Natural killer cell (primary cell): Measurements from ENCODE around the gene NPAS3. TPM values are rescaled to one million over a fixed set of nuclear protein-coding genes. Genes with fewer than 3 reads are reported as not detected.

Experiments
- ATAC-seq, 3 donors: fragments of 150-1000 bp in 2 of 3; fragments of 200-7000 bp in 1 of 3; cut with Tn5 transposase; 1 replicate in 1 of 3; 2 replicates in 2 of 3; pipeline ENCODE4 v1.10.0; 2021; ENCODE audit warnings: mild to moderate bottlenecking in 2 of 3, moderate library complexity in 2 of 3
- DNase-seq, 2 donors: peaks; one replicate each; pipeline versions ENCODE4 v3.0.0 to v3.0.0-alpha.2; 2013 to 2021; ENCODE audit warnings: mixed read lengths in 1 of 2
- H3K27ac ChIP-seq: one replicate; pipeline ENCODE4 v1.5.1; 2013; ENCODE audit warnings: mild to moderate bottlenecking, low read length
- H3K27me3 ChIP-seq: one replicate; pipeline ENCODE4 v1.6.1; 2013; ENCODE audit warnings: low read length; ENCODE audit not compliant: control insufficient read depth, insufficient read depth
- H3K36me3 ChIP-seq: one replicate; pipeline ENCODE4 v1.6.1; 2013; ENCODE audit warnings: low read length; ENCODE audit not compliant: control insufficient read depth, insufficient read depth
- H3K4me1 ChIP-seq: one replicate; pipeline ENCODE4 v1.6.1; 2013; ENCODE audit warnings: low read length; ENCODE audit not compliant: control insufficient read depth, insufficient read depth
- H3K4me3 ChIP-seq: one replicate; pipeline ENCODE4 v1.5.1; 2013; ENCODE audit warnings: low read length
- H3K9me3 ChIP-seq: one replicate; pipeline ENCODE4 v1.6.1; 2013; ENCODE audit warnings: low read length; ENCODE audit not compliant: control insufficient read depth, insufficient read depth
- H3K27ac Mint-ChIP-seq, 2 donors: one replicate each; pipeline ENCODE4 v1.8.0; 2022; ENCODE audit warnings: mild to moderate bottlenecking in 2 of 2, mixed read lengths in 2 of 2, moderate library complexity in 1 of 2
- H3K27me3 Mint-ChIP-seq, 2 donors: one replicate each; pipeline ENCODE4 v1.8.0; 2022; ENCODE audit warnings: low read depth in 2 of 2, mixed read lengths in 2 of 2
- H3K36me3 Mint-ChIP-seq: one replicate; pipeline ENCODE4 v1.8.0; 2022; ENCODE audit warnings: mixed read lengths
- H3K4me1 Mint-ChIP-seq, 2 donors: one replicate each; pipeline ENCODE4 v1.8.0; 2022; ENCODE audit warnings: mixed read lengths in 2 of 2
- H3K4me3 Mint-ChIP-seq: one replicate; pipeline ENCODE4 v1.8.0; 2022; ENCODE audit warnings: mild to moderate bottlenecking, moderate library complexity, mixed read lengths
- H3K9me3 Mint-ChIP-seq, 2 donors: one replicate each; pipeline ENCODE4 v1.8.0; 2022; ENCODE audit warnings: mixed read lengths in 2 of 2
- WGBS: methylation state at CpG from one replicate; pipeline ENCODE4 v1.1.7; 2013; ENCODE audit warnings: missing lambda C conversion rate; ENCODE audit not compliant: insufficient coverage; 5-methylcytosine and 5-hydroxymethylcytosine counted together
- intact Hi-C: fragments of 100-400 bp; cut with micrococcal nuclease; formaldehyde crosslinking; loops from one replicate; pipeline ENCODE4 v1.14.2; 2022
- total RNA-seq, 4 donors: library from RNA; stranded (reverse); fragments of 120-200 nt in 1 of 4; gene quantifications; one replicate each; pipeline versions ENCODE4 v1.2.3 to v1.2.4, GENCODE V29; 2013 to 2022
- TF ChIP-seq, protein P1 (sequence below): fragments of 200-600 bp; IDR thresholded peaks from one replicate; pipeline ENCODE4 v1.8.0; 2022; ENCODE audit warnings: antibody characterized with exemption

Gene NPAS3
- total RNA-seq, 3 donors from 2014 or later (not counting 1 experiment from before 2014, with no cell fraction given), result not detected

DNA sequence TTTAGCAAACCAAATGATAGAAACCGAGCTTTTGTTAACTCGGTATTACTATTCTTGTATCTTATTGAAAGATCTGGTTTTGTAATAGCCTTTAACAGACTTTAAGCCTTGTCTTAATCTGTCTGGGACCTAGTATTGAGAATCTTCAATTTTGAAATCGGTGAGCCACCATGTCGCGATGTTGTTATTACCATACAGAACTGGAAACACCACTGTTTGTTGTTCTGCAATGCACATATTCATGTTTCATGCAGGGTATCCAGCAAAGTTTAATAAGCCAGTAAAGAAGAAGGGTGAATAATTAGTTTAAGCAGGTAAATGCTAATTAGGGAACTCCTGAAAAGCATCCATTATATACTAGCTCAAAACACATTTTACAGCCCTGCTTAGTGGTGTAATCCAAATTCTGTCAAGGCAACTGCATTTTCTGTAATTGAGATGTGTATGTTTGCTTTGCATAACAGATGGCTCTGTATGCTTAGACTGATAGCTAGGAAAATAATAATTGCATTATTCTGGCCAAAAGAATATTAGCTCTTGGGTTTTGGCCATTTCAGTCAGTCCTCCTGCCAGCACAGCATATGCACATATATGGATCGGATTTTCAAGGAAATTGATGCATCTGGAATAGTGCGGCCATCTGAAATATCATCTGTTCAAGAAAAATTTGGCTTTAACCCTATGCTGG is 623.0 kb downstream of the NPAS3 start:
- intact Hi-C loops, result no loop called here
- DNase-seq, result no peak
- 83% methylated on average over 7 of the region's 7 CpGs for WGBS
- Mint-ChIP-seq H3K4me3 (no peak overlapping the region), H3K9me3 (no peaks in the 10 kb centered on the region), H3K4me1 (peaks cover 11 to 20% of the 10 kb centered on the region in 2 donors), H3K27ac (no peak overlapping the region), H3K27me3 (no peaks in the 10 kb centered on the region), H3K36me3 (no peaks in the 10 kb centered on the region)
- ATAC-seq, result no peak
- no peaks in the 10 kb centered on the region for H3K27me3 ChIP-seq
- H3K27ac ChIP-seq, result no peak overlapping the region
- H3K4me3 ChIP-seq, result no peak overlapping the region
- TF ChIP-seq, protein P1, sequence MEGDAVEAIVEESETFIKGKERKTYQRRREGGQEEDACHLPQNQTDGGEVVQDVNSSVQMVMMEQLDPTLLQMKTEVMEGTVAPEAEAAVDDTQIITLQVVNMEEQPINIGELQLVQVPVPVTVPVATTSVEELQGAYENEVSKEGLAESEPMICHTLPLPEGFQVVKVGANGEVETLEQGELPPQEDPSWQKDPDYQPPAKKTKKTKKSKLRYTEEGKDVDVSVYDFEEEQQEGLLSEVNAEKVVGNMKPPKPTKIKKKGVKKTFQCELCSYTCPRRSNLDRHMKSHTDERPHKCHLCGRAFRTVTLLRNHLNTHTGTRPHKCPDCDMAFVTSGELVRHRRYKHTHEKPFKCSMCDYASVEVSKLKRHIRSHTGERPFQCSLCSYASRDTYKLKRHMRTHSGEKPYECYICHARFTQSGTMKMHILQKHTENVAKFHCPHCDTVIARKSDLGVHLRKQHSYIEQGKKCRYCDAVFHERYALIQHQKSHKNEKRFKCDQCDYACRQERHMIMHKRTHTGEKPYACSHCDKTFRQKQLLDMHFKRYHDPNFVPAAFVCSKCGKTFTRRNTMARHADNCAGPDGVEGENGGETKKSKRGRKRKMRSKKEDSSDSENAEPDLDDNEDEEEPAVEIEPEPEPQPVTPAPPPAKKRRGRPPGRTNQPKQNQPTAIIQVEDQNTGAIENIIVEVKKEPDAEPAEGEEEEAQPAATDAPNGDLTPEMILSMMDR, result no peak
- H3K9me3 ChIP-seq, result no peaks in the 10 kb centered on the region
- H3K36me3 ChIP-seq, result no peaks in the 10 kb centered on the region
- H3K4me1 ChIP-seq, result no peaks in the 10 kb centered on the region

DNA sequence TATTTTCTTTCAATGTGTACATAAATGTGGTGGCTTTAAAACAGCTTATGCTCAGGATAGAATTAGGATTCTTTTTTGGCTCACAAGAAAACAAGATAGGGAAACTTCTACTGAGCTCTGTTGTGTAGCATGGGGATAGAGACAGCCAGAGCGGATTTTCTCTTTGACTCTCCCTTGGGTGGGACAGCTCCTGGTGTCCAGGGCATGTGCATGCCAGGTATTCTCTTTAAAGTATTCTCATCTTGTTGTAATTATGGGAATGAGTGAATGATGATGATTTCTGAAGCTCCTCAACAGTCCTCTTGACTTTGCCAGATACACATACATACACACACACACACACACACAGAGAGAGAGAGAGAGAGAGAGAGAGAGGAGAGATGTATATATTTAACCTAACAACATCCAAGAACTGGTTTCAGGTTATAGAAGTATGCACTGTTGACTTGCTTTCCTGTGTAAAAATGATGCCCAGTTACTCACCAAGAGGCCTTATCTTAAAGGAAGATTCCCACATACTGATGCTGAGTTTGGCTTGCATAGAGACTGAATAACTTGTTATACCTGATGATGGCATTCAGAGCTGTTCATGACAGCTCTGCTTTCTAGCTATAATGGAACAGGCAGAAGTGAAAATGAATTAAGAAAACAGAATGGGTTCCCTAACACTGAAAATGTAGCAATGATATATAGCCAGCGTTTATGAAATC is 624.7 kb downstream of the NPAS3 start:
- Histone ChIP-seq H3K4me1 (no peaks in the 10 kb centered on the region), H3K27ac (no peak overlapping the region), H3K9me3 (no peaks in the 10 kb centered on the region), H3K4me3 (no peak overlapping the region), H3K27me3 (no peaks in the 10 kb centered on the region), H3K36me3 (no peaks in the 10 kb centered on the region)
- intact Hi-C loops, result no loop called here
- DNase-seq, result no peak
- peaks cover 11 to 20% of the 10 kb centered on the region in 2 donors for H3K4me1 Mint-ChIP-seq
- no peak for ATAC-seq
- TF ChIP-seq, protein P1, result no peak
- no peak overlapping the region for H3K27ac Mint-ChIP-seq
- H3K36me3 Mint-ChIP-seq, result no peaks in the 10 kb centered on the region
- H3K9me3 Mint-ChIP-seq, result no peaks in the 10 kb centered on the region
- 88% methylated on average over 2 of the region's 2 CpGs for WGBS
- no peaks in the 10 kb centered on the region for H3K27me3 Mint-ChIP-seq
- no peak overlapping the region for H3K4me3 Mint-ChIP-seq

DNA sequence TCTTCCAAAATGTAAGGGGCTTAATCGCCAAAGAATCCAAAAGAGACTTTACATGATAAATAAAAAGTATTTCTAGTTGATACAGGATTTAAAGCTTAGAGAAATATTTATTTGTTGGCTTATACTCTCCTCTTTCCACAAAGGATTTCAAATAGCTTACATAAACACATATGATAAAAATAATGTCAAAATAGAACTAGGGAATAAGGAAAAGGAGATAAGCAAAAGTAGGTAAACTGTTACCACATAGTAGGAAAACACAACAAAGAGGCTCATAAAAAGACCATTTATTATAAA is 625.2 kb downstream of the NPAS3 start:
- no peaks in the 10 kb centered on the region for H3K27me3 Mint-ChIP-seq
- peaks cover 11 to 20% of the 10 kb centered on the region in 2 donors for H3K4me1 Mint-ChIP-seq
- DNase-seq (no peak), ATAC-seq (no peak)
- no peaks in the 10 kb centered on the region for H3K36me3 ChIP-seq
- TF ChIP-seq, protein P1, result no peak
- no peak overlapping the region for H3K4me3 Mint-ChIP-seq
- no peaks in the 10 kb centered on the region for H3K4me1 ChIP-seq
- H3K27ac Mint-ChIP-seq, result no peak overlapping the region
- H3K27me3 ChIP-seq, result no peaks in the 10 kb centered on the region
- intact Hi-C loops, result no loop called here
- no peak overlapping the region for H3K4me3 ChIP-seq
- H3K27ac ChIP-seq, result no peak overlapping the region
- H3K36me3 Mint-ChIP-seq, result no peaks in the 10 kb centered on the region
- no CpG with 5 or more reads among the region's 1 CpG for WGBS
- H3K9me3 Mint-ChIP-seq, result no peaks in the 10 kb centered on the region
- H3K9me3 ChIP-seq, result no peaks in the 10 kb centered on the region
